Astrocyte of the spinal cord (primary cell): Measurements from ENCODE around the gene DNHD1.
A peak's percentile ranks its signal among the peaks of the same experiment; 100 is the strongest.

Experiments
- DNase-seq: peaks from one replicate; pipeline ENCODE4 v3.0.0; 2011; ENCODE audit warnings: low read depth, low spot score
- H3K4me3 ChIP-seq: 2 replicates; pipeline ENCODE4 v1.5.1; 2011; ENCODE audit warnings: low read depth, mild to moderate bottlenecking, low read length, moderate library complexity
- CTCF ChIP-seq: IDR thresholded peaks from 2 replicates; pipeline ENCODE4 v1.5.1; 2012; ENCODE audit warnings: low read depth, mild to moderate bottlenecking, low read length, inconsistent platforms
- in situ Hi-C: cut with HindIII; loops from 2 replicates; pipeline ENCODE4 v1.10.0; 2017; ENCODE audit warnings: low sequenced_read_pairs

The DNHD1 gene

GRCh38 chr11:6566704-6567370 is 69.8 kb downstream of the DNHD1 start:
- no peak for TF ChIP-seq CTCF
- in situ Hi-C loops, result no loop called here
- no peak overlapping the region for H3K4me3 ChIP-seq
- no peak for DNase-seq

- no peak for DNase-seq
- in situ Hi-C loops, result no loop called here
- TF ChIP-seq CTCF, result no peak
- H3K4me3 ChIP-seq, result no peak overlapping the region
Measured at GRCh38 chr11:6567371-6567745, 70.3 kb downstream of the DNHD1 start.

- in situ Hi-C loops, result no loop called here
- no peak overlapping the region for H3K4me3 ChIP-seq
- peak; percentile 73 for DNase-seq
- TF ChIP-seq CTCF, result peak; percentile 15
Measured at GRCh38 chr11:6568191-6568918, 71.3 kb downstream of the DNHD1 start.

- DNase-seq, result no peak
- in situ Hi-C loops, result no loop called here
- no peak for TF ChIP-seq CTCF
- H3K4me3 ChIP-seq, result no peak overlapping the region
Measured at GRCh38 chr11:6569706-6570105, 72.6 kb downstream of the DNHD1 start.

- DNase-seq, result no peak
- H3K4me3 ChIP-seq, result no peak overlapping the region
- TF ChIP-seq CTCF, result no peak
- in situ Hi-C loops, result no loop called here
Measured at GRCh38 chr11:6570691-6571427, 73.8 kb downstream of the DNHD1 start.

- TF ChIP-seq CTCF, result no peak
- DNase-seq, result no peak
- H3K4me3 ChIP-seq, result no peak overlapping the region
- in situ Hi-C loops, result no loop called here
Measured at GRCh38 chr11:6571434-6572008, 74.4 kb downstream of the DNHD1 start.
